ENCODE results near the gene CTTNBP2NL.

DNA sequence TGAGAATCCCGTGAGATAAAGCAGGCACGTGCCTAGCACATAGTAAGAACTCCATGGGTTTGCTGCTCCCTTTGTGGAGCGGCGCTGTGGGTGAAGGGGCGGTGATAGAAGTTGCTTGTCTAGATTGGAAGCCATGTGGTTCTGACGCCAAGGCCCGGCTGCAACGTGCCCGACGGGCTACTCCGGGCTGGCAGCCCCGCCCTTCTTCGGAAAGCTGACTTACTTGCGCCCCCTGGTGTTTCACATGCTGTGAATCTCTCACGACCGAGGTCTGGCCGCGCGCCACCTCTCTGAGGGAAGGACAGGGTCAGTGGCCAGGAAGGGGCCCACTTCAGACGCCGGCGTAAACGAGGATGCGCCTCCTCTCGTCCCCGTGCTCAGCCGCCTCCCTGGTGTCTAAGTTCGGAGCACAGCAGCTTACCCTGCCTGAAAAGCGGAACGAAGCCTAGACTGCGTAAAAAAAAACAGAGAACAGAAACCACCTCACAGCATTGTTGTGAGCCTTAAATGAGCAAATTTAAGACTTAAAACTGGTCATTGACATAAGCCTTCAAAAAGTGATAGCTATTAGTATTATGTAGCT is 70.2 kb downstream of the CTTNBP2NL start:
- peak; percentile 41 to 97 (median 94) for TF ChIP-seq CTCF (IDR thresholded peaks at IDR 0.05)
- no peak for TF ChIP-seq POLR2A (IDR thresholded peaks at IDR 0.05)
- TF ChIP-seq POLR2AphosphoS5 (IDR thresholded peaks at IDR 0.05) = peak; percentile 81
- no peak for TF ChIP-seq EP300 (IDR thresholded peaks at IDR 0.05)

Data from gastroesophageal sphincter (tissue), 3 donors.